Trophoblast cell (in vitro differentiated cells and primary cell): ENCODE data around the gene MADCAM1.

ENCODE experiments used
- DNase-seq, 2 donors: peaks; one replicate each; pipeline ENCODE4 v3.0.0-alpha.2; 2016
- H2AFZ ChIP-seq: 2 replicates; pipeline ENCODE4 v1.6.1; 2013; ENCODE audit warnings: low read length, moderate library complexity, mild to moderate bottlenecking; ENCODE audit not compliant: insufficient read depth, poor library complexity
- H2AK5ac ChIP-seq: 2 replicates; pipeline ENCODE4 v1.6.1; 2013; ENCODE audit warnings: mild to moderate bottlenecking, low read length
- H2BK120ac ChIP-seq: 2 replicates; pipeline ENCODE4 v1.6.1; 2013; ENCODE audit warnings: low read length, mild to moderate bottlenecking, moderate library complexity; ENCODE audit not compliant: insufficient read depth, poor library complexity
- H2BK12ac ChIP-seq: 2 replicates; pipeline ENCODE4 v1.6.1; 2013; ENCODE audit warnings: mild to moderate bottlenecking, low read length, moderate library complexity
- H2BK5ac ChIP-seq: 2 replicates; pipeline ENCODE4 v1.6.1; 2013; ENCODE audit warnings: low read length, low read depth, moderate library complexity, mild to moderate bottlenecking; ENCODE audit not compliant: poor library complexity
- H3K14ac ChIP-seq: 2 replicates; pipeline ENCODE4 v1.6.1; 2013; ENCODE audit warnings: mild to moderate bottlenecking, low read length
- H3K18ac ChIP-seq: 2 replicates; pipeline ENCODE4 v1.6.1; 2013; ENCODE audit warnings: mild to moderate bottlenecking, low read length
- H3K23ac ChIP-seq: 2 replicates; pipeline ENCODE4 v1.6.1; 2013; ENCODE audit warnings: low read length
- H3K27ac ChIP-seq: 2 replicates; pipeline ENCODE4 v1.5.1; 2013; ENCODE audit warnings: low read depth, mild to moderate bottlenecking, inconsistent platforms, low read length, moderate library complexity
- H3K27me3 ChIP-seq: 2 replicates; pipeline ENCODE4 v1.6.1; 2013; ENCODE audit warnings: inconsistent platforms, mild to moderate bottlenecking, low read length, moderate library complexity; ENCODE audit not compliant: insufficient read depth
- H3K36me3 ChIP-seq, 2 experiments: 1 replicate in 1 of 2; 2 replicates in 1 of 2; pipeline ENCODE4 v1.6.1; 2013; ENCODE audit warnings: low read length in 2 of 2, mild to moderate bottlenecking in 2 of 2, moderate library complexity in 1 of 2; ENCODE audit not compliant: insufficient read depth in 2 of 2, control insufficient read depth in 1 of 2
- H3K4ac ChIP-seq: 2 replicates; pipeline ENCODE4 v1.6.1; 2013; ENCODE audit warnings: low read depth, mild to moderate bottlenecking, low read length, moderate library complexity
- H3K4me1 ChIP-seq, 2 experiments: 1 replicate in 1 of 2; 2 replicates in 1 of 2; pipeline ENCODE4 v1.6.1; 2013; ENCODE audit warnings: low read length in 2 of 2, mild to moderate bottlenecking in 2 of 2, moderate library complexity in 1 of 2; ENCODE audit not compliant: insufficient read depth in 2 of 2, control insufficient read depth in 1 of 2
- H3K4me2 ChIP-seq: 2 replicates; pipeline ENCODE4 v1.6.1; 2013; ENCODE audit warnings: inconsistent platforms, mild to moderate bottlenecking, low read length, moderate library complexity
- H3K4me3 ChIP-seq: 2 replicates; pipeline ENCODE4 v1.5.1; 2013; ENCODE audit warnings: mild to moderate bottlenecking, low read depth, low read length, inconsistent platforms
- H3K79me1 ChIP-seq: one replicate; pipeline ENCODE4 v1.6.1; 2013; ENCODE audit warnings: low read length
- H3K79me2 ChIP-seq: 2 replicates; pipeline ENCODE4 v1.6.1; 2013; ENCODE audit warnings: low read length, mild to moderate bottlenecking; ENCODE audit not compliant: control insufficient read depth, insufficient read depth, poor library complexity
- H3K9ac ChIP-seq: 2 replicates; pipeline ENCODE4 v1.6.1; 2013; ENCODE audit warnings: mild to moderate bottlenecking, low read length
- H3K9me3 ChIP-seq: 2 replicates; pipeline ENCODE4 v1.6.1; 2013; ENCODE audit warnings: low read depth, mild to moderate bottlenecking, control low read depth, inconsistent platforms, low read length; ENCODE audit not compliant: insufficient read depth
- H4K12ac ChIP-seq: 2 replicates; pipeline ENCODE4 v1.6.1; 2013; ENCODE audit warnings: low read depth, mild to moderate bottlenecking, low read length, moderate library complexity
- H4K8ac ChIP-seq: 2 replicates; pipeline ENCODE4 v1.6.1; 2013; ENCODE audit warnings: low read depth, mild to moderate bottlenecking, low read length, moderate library complexity
- H4K91ac ChIP-seq: one replicate; pipeline ENCODE4 v1.6.1; 2013; ENCODE audit warnings: low read depth, mild to moderate bottlenecking, low read length, moderate library complexity
- WGBS: extraction: QIAGEN DNeasy Blood & Tissue Kit; methylation state at CpG from one replicate; pipeline ENCODE4 v1.1.7; 2013; ENCODE audit warnings: missing lambda C conversion rate; ENCODE audit not compliant: insufficient read length, insufficient coverage; ENCODE audit errors: extremely low coverage; 5-methylcytosine and 5-hydroxymethylcytosine counted together

Gene MADCAM1

DNA sequence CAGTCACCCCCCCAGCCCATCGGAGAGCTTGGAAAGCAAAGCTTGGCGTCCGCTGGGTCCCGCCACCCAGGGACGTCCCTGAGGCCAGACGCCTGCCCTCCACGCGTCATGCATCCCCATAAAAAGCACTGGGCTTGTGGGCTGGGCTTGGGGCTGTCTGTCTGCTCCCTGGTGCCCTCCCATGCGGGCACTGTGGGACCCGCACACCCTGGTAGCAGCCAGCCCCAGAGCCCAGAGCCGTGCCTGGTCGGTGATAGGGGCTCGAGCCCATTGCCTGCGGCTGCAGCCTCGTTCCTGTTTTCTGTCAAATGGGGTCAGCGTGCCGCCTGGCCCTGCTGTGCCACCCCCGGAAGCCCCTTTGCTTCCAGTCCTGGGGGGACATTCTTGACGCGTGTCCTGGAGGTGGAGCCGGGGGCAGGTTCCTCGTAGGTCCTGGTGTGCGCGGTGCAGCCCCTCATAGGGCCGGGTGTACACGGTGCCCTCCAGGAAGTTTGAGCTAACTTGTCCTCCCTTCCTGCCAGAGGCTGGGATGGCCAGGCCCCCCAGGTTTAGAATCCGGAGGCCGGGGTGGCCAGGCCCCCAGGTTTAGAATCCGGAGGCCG lies 43.2 kb downstream of the MADCAM1 start:
- Histone ChIP-seq H3K79me2 (no peaks in the 10 kb centered on the region), H3K9me3 (peaks cover 1% of the 10 kb centered on the region), H3K4ac (no peak overlapping the region), H2BK120ac (no peak overlapping the region), H4K91ac (no peak overlapping the region), H2BK5ac (no peak overlapping the region), H2AK5ac (no peak overlapping the region), H4K12ac (no peak overlapping the region), H2BK12ac (no peak overlapping the region), H3K18ac (no peak overlapping the region), H2AFZ (no peak overlapping the region), H3K4me1 (peaks cover 2 to 4% of the 10 kb centered on the region in 2 experiments), H3K79me1 (no peaks in the 10 kb centered on the region), H3K27me3 (no peaks in the 10 kb centered on the region), H3K4me2 (no peak overlapping the region), H3K14ac (no peak overlapping the region), H3K23ac (no peak overlapping the region), H3K27ac (no peak overlapping the region), H3K9ac (no peak overlapping the region), H3K4me3 (no peak overlapping the region), H4K8ac (no peak overlapping the region), H3K36me3 (peaks cover 66 to 70% of the 10 kb centered on the region in 2 experiments)
- WGBS = no CpG with 5 or more reads among the region's 30 CpGs
- DNase-seq = peak in 1 of 2 donors; percentile 25

DNA sequence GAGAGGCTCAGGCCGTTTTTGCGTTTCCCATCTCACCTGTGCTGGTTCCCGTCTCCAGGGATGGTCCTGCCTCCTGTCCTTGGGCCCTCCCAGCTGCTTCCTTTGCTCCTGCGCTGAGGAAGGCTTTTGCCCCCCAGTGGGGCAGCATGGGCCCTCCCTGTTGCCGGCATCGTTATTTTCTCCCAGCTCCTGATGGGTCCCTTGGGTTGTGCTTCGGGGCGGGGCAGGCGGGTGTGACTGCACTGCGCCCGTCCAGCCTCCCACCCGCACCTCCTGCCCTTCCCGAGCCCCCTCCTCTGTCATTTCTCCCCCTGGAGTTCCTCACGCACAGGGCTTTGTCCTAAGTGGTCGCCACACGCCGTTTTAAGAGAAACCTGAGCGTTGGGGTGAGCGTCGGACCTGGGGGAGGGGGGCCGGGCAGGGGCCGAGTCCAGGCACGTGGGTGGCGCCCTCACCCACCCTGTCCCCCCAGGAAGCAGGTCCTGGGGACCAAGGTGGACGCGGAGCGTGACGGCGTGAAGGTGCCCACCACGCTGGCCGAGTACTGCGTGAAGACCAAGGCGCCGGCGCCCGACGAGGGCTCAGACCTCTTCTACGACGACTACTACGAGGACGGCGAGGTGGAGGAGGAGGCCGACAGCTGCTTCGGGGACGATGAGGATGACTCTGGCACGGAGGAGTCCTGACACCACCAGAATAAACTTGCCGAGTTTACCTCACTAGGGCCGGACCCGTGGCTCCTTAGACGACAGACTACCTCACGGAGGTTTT lies 44.8 kb downstream of the MADCAM1 start:
- H3K4me2 ChIP-seq = no peak overlapping the region
- H4K12ac ChIP-seq = no peak overlapping the region
- H3K4ac ChIP-seq = no peak overlapping the region
- H2AK5ac ChIP-seq = no peak overlapping the region
- no peak overlapping the region for H3K9ac ChIP-seq
- H3K36me3 ChIP-seq = peaks cover 52 to 56% of the 10 kb centered on the region in 2 experiments
- no peak overlapping the region for H2BK12ac ChIP-seq
- no peak overlapping the region for H3K14ac ChIP-seq
- no CpG with 5 or more reads among the region's 51 CpGs for WGBS
- peaks cover 1% of the 10 kb centered on the region for H3K9me3 ChIP-seq
- H2BK5ac ChIP-seq = no peak overlapping the region
- no peak overlapping the region for H3K27ac ChIP-seq
- H3K18ac ChIP-seq = no peak overlapping the region
- no peak overlapping the region for H3K23ac ChIP-seq
- no peak overlapping the region for H2BK120ac ChIP-seq
- no peak overlapping the region for H4K8ac ChIP-seq
- H3K4me1 ChIP-seq = no peaks in the 10 kb centered on the region
- H3K4me3 ChIP-seq = no peak overlapping the region
- H3K79me1 ChIP-seq = no peaks in the 10 kb centered on the region
- no peak for DNase-seq
- no peak overlapping the region for H2AFZ ChIP-seq
- no peak overlapping the region for H4K91ac ChIP-seq
- H3K27me3 ChIP-seq = no peaks in the 10 kb centered on the region
- no peaks in the 10 kb centered on the region for H3K79me2 ChIP-seq

DNA sequence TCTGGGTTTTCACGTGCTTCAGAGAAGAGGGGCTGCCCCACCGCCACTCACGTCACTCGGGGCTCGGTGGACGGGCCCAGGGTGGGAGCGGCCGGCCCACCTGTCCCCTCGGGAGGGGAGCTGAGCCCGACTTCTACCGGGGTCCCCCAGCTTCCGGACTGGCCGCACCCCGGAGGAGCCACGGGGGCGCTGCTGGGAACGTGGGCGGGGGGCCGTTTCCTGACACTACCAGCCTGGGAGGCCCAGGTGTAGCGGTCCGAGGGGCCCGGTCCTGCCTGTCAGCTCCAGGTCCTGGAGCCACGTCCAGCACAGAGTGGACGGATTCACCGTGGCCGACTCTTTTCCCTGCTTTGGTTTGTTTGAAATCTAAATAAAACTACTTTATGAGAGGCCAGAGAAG lies 45.4 kb downstream of the MADCAM1 start:
- no peak overlapping the region for H2BK120ac ChIP-seq
- no CpG with 5 or more reads among the region's 26 CpGs for WGBS
- no peaks in the 10 kb centered on the region for H3K4me1 ChIP-seq

GRCh38 chr19:542173-542866 lies 46.0 kb downstream of the MADCAM1 start:
- H2BK12ac ChIP-seq = no peak overlapping the region
- no CpG with 5 or more reads among the region's 34 CpGs for WGBS
- H3K79me1 ChIP-seq = no peaks in the 10 kb centered on the region

More for the DNA sequence above, 45.4 kb downstream of the MADCAM1 start:
- H2AFZ ChIP-seq = no peak overlapping the region
- no peak overlapping the region for H3K4me2 ChIP-seq
- no peak overlapping the region for H3K14ac ChIP-seq
- H3K27ac ChIP-seq = no peak overlapping the region
- H3K9me3 ChIP-seq = peaks cover 1% of the 10 kb centered on the region
- no peak overlapping the region for H4K91ac ChIP-seq
- H3K79me2 ChIP-seq = no peaks in the 10 kb centered on the region
- H2BK12ac ChIP-seq = no peak overlapping the region
- peaks cover 45 to 49% of the 10 kb centered on the region in 2 experiments for H3K36me3 ChIP-seq
- no peak overlapping the region for H3K18ac ChIP-seq
- no peak for DNase-seq
- H3K79me1 ChIP-seq = no peaks in the 10 kb centered on the region
- H3K9ac ChIP-seq = no peak overlapping the region
- no peak overlapping the region for H3K4me3 ChIP-seq
- H2BK5ac ChIP-seq = no peak overlapping the region
- H2AK5ac ChIP-seq = no peak overlapping the region
- H4K8ac ChIP-seq = no peak overlapping the region
- no peak overlapping the region for H3K23ac ChIP-seq
- no peak overlapping the region for H3K4ac ChIP-seq
- H4K12ac ChIP-seq = no peak overlapping the region
- no peaks in the 10 kb centered on the region for H3K27me3 ChIP-seq

More at GRCh38 chr19:542173-542866, 46.0 kb downstream of the MADCAM1 start:
- H2BK120ac ChIP-seq = no peak overlapping the region
- H4K8ac ChIP-seq = no peak overlapping the region
- H3K27ac ChIP-seq = no peak overlapping the region
- H3K23ac ChIP-seq = no peak overlapping the region
- no peak overlapping the region for H2BK5ac ChIP-seq
- no peaks in the 10 kb centered on the region for H3K4me1 ChIP-seq
- H3K18ac ChIP-seq = no peak overlapping the region
- H2AFZ ChIP-seq = no peak overlapping the region
- H2AK5ac ChIP-seq = no peak overlapping the region
- no peak overlapping the region for H4K12ac ChIP-seq
- H4K91ac ChIP-seq = no peak overlapping the region
- no peak overlapping the region for H3K4me2 ChIP-seq
- no peaks in the 10 kb centered on the region for H3K9me3 ChIP-seq
- H3K14ac ChIP-seq = no peak overlapping the region
- no peak overlapping the region for H3K9ac ChIP-seq
- no peak overlapping the region for H3K4me3 ChIP-seq
- no peak for DNase-seq
- no peaks in the 10 kb centered on the region for H3K79me2 ChIP-seq
- no peaks in the 10 kb centered on the region for H3K27me3 ChIP-seq
- H3K36me3 ChIP-seq = peaks cover 40 to 45% of the 10 kb centered on the region in 2 experiments
- H3K4ac ChIP-seq = no peak overlapping the region
